ENCODE data around the gene GNE.

Gene GNE

GRCh38 chr9:36258996-36259533 lies 817 bp upstream of the GNE start:
- TF ChIP-seq, protein P1, sequence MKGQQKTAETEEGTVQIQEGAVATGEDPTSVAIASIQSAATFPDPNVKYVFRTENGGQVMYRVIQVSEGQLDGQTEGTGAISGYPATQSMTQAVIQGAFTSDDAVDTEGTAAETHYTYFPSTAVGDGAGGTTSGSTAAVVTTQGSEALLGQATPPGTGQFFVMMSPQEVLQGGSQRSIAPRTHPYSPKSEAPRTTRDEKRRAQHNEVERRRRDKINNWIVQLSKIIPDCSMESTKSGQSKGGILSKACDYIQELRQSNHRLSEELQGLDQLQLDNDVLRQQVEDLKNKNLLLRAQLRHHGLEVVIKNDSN (IDR thresholded peaks at IDR 0.05) = no peak
- TF ChIP-seq EP300 (IDR thresholded peaks at IDR 0.05; ENCODE audit: borderline replicate concordance) (no peak), YY1 (IDR thresholded peaks at IDR 0.05; ENCODE audit: low read depth) (no peak), REST (IDR thresholded peaks at IDR 0.05; ENCODE audit: low read depth) (no peak), EGR1 (IDR thresholded peaks at IDR 0.05) (no peak), RAD21 (IDR thresholded peaks at IDR 0.05; ENCODE audit: low read depth) (no peak), FOXM1 (IDR thresholded peaks at IDR 0.05; ENCODE audit: borderline replicate concordance, low read depth) (no peak), MAX (IDR thresholded peaks at IDR 0.05) (no peak), CREB1 (IDR thresholded peaks at IDR 0.05; ENCODE audit: low read depth) (no peak)

DNA sequence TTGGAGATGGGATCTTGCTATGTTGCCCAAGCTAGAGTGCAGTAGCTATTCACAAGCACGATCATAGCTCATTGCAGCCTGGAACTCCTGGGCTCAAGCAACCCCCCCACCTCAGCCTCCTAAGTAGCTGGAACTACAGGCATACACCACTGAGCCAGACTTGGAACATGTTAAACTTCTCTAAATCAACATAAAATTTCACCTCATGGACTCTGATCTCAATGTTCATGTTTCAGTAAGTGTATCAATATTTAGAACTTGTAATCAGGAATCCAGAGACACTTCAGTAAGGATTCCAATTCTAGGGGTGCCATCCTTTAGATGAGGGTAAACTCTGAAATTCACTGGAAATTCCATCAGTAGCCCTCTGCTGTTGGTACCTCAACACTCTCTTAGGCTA lies 6.8 kb downstream of the GNE start:
- TF ChIP-seq YY1 (IDR thresholded peaks at IDR 0.05; ENCODE audit: low read depth) = no peak
- no peak for TF ChIP-seq REST (IDR thresholded peaks at IDR 0.05; ENCODE audit: low read depth)
- TF ChIP-seq RAD21 (IDR thresholded peaks at IDR 0.05; ENCODE audit: low read depth) = no peak
- TF ChIP-seq CREB1 (IDR thresholded peaks at IDR 0.05; ENCODE audit: low read depth) = no peak
- no peak for TF ChIP-seq EGR1 (IDR thresholded peaks at IDR 0.05)
- TF ChIP-seq TAF1 (IDR thresholded peaks at IDR 0.05; ENCODE audit: low read depth) = no peak
- no peak for TF ChIP-seq NFIC (IDR thresholded peaks at IDR 0.05)
- TF ChIP-seq EP300 (IDR thresholded peaks at IDR 0.05; ENCODE audit: borderline replicate concordance) = no peak
- no peak for TF ChIP-seq FOXM1 (IDR thresholded peaks at IDR 0.05; ENCODE audit: borderline replicate concordance, low read depth)
- no peak for TF ChIP-seq MAX (IDR thresholded peaks at IDR 0.05)

GRCh38 chr9:36250079-36250478 lies 8.2 kb downstream of the GNE start:
- TF ChIP-seq CEBPB (IDR thresholded peaks at IDR 0.05) (no peak), RAD21 (IDR thresholded peaks at IDR 0.05; ENCODE audit: low read depth) (no peak), TAF1 (IDR thresholded peaks at IDR 0.05; ENCODE audit: low read depth) (no peak), EP300 (IDR thresholded peaks at IDR 0.05; ENCODE audit: borderline replicate concordance) (no peak), EGR1 (IDR thresholded peaks at IDR 0.05) (no peak), FOXM1 (IDR thresholded peaks at IDR 0.05; ENCODE audit: borderline replicate concordance, low read depth) (no peak), NFIC (IDR thresholded peaks at IDR 0.05) (no peak), TCF12 (IDR thresholded peaks at IDR 0.05; ENCODE audit: low read depth) (no peak)

DNA sequence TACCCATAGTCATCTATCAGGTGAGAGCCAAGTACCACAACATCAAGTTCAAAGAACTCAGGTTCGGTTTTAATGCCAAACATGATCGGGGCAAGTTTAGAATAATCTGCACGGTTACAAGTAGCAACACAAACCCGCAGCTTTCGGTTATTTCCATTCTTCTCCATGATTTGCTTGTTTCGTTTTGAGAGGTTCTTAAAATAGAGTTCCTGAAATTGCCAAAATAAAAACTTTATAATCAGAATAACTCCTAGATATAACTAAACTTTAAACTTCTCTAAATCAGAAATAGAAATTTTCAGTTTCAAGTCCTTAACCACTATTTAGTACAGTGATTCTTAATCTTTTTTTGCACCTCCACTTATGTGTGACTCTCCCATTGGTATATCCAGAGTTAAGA lies 9.1 kb downstream of the GNE start:
- TF ChIP-seq TAF1 (IDR thresholded peaks at IDR 0.05; ENCODE audit: low read depth) (no peak), CREB1 (IDR thresholded peaks at IDR 0.05; ENCODE audit: low read depth) (no peak), NFIC (IDR thresholded peaks at IDR 0.05) (no peak), YY1 (IDR thresholded peaks at IDR 0.05; ENCODE audit: low read depth) (no peak), TCF12 (IDR thresholded peaks at IDR 0.05; ENCODE audit: low read depth) (no peak), TEAD4 (IDR thresholded peaks at IDR 0.05) (no peak), REST (IDR thresholded peaks at IDR 0.05; ENCODE audit: low read depth) (no peak), FOXM1 (IDR thresholded peaks at IDR 0.05; ENCODE audit: borderline replicate concordance, low read depth) (no peak), CEBPB (IDR thresholded peaks at IDR 0.05) (no peak), EP300 (IDR thresholded peaks at IDR 0.05; ENCODE audit: borderline replicate concordance) (no peak), RAD21 (IDR thresholded peaks at IDR 0.05; ENCODE audit: low read depth) (no peak), EGR1 (IDR thresholded peaks at IDR 0.05) (no peak), ZBTB7A (IDR thresholded peaks at IDR 0.05; ENCODE audit: low read depth) (no peak)
- TF ChIP-seq, protein P1 (IDR thresholded peaks at IDR 0.05) = no peak
